ENCODE measurements around the gene CAMK1. TPM values are rescaled to one million over a fixed set of nuclear protein-coding genes. Genes with fewer than 3 reads are reported as not detected.

Gene CAMK1
- total RNA-seq, 1 donor from 2014 or later: 12.3 TPM

DNA sequence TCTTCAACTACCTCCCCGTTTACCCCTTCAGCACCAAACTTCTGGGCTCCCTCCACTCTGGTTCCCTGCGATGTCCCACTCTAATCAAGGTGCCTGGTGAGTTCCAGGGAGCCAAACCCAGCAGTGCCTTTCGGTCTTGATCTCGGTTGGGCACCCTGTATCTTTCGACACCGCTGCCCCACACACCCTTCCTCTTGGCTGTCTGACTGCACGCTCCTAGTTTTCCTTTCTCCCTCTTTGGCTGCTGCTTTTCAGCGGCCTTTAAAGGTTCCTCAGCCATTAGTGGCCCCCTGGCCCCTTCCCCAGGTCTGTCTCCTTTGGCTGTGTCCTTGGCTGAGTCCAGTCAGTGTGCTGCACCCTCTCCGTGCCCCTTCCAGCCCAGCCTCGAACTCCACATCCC lies 41.1 kb upstream of the CAMK1 start:
- Histone ChIP-seq H3K27me3 (ENCODE audit: low read depth) (no peaks in the 10 kb centered on the region), H3K27ac (replicated peaks) (peak overlapping the region; percentile 95), H3K36me3 (peaks cover 26% of the 10 kb centered on the region), H3K4me3 (peak overlapping the region; percentile 81), H3K9me3 (replicated peaks) (no peaks in the 10 kb centered on the region), H3K4me1 (peaks cover 20% of the 10 kb centered on the region)
- DNase-seq: no peak
- intact Hi-C loops (cut with micrococcal nuclease): no loop called here
- TF ChIP-seq CTCF (IDR thresholded peaks at IDR 0.05; ENCODE audit: borderline replicate concordance): no peak

- intact Hi-C loops (cut with micrococcal nuclease): no loop called here
- Histone ChIP-seq H3K4me1 (peaks cover 20% of the 10 kb centered on the region), H3K9me3 (replicated peaks) (no peaks in the 10 kb centered on the region), H3K36me3 (peaks cover 30% of the 10 kb centered on the region), H3K27me3 (ENCODE audit: low read depth) (no peaks in the 10 kb centered on the region), H3K27ac (replicated peaks) (peak overlapping the region; percentile 95), H3K4me3 (peak overlapping the region; percentile 81)
- no peak for TF ChIP-seq CTCF (IDR thresholded peaks at IDR 0.05; ENCODE audit: borderline replicate concordance)
- DNase-seq: no peak
Measured at GRCh38 chr3:9810433-9810770, 40.7 kb upstream of the CAMK1 start.

- Histone ChIP-seq H3K36me3 (peaks cover 36% of the 10 kb centered on the region), H3K27ac (replicated peaks) (peak within 1 kb of the TSS; percentile 95), H3K4me3 (peak within 1 kb of the TSS; percentile 81), H3K4me1 (peaks cover 20% of the 10 kb centered on the region), H3K9me3 (replicated peaks) (no peaks in the 10 kb centered on the region), H3K27me3 (ENCODE audit: low read depth) (no peaks in the 10 kb centered on the region)
- peak; percentile 15 for TF ChIP-seq CTCF (IDR thresholded peaks at IDR 0.05; ENCODE audit: borderline replicate concordance)
- peak; percentile 78 for DNase-seq
- intact Hi-C loops (cut with micrococcal nuclease): no loop called here
Measured at GRCh38 chr3:9809615-9810432, 40.1 kb upstream of the CAMK1 start, which contains the start of gene TTLL3. Gene TTLL3 (plus strand): TSS chr3:9810262. CDS start chr3:9810662, 400 bp downstream.

- H3K4me3 ChIP-seq: peak overlapping the region; percentile 81
- no peak for DNase-seq
- H3K27ac ChIP-seq (replicated peaks): peak overlapping the region; percentile 95
- no peaks in the 10 kb centered on the region for H3K9me3 ChIP-seq (replicated peaks)
- intact Hi-C loops (cut with micrococcal nuclease): no loop called here
- no peak for TF ChIP-seq CTCF (IDR thresholded peaks at IDR 0.05; ENCODE audit: borderline replicate concordance)
- peaks cover 42% of the 10 kb centered on the region for H3K36me3 ChIP-seq
- no peaks in the 10 kb centered on the region for H3K27me3 ChIP-seq (ENCODE audit: low read depth)
- peaks cover 20% of the 10 kb centered on the region for H3K4me1 ChIP-seq
Measured at GRCh38 chr3:9809239-9809614, 39.5 kb upstream of the CAMK1 start.

- no peaks in the 10 kb centered on the region for H3K27me3 ChIP-seq (ENCODE audit: low read depth)
- DNase-seq: no peak
- TF ChIP-seq CTCF (IDR thresholded peaks at IDR 0.05; ENCODE audit: borderline replicate concordance): no peak
- H3K36me3 ChIP-seq: peaks cover 45% of the 10 kb centered on the region
- no peaks in the 10 kb centered on the region for H3K9me3 ChIP-seq (replicated peaks)
- H3K27ac ChIP-seq (replicated peaks): peak overlapping the region; percentile 95
- intact Hi-C loops (cut with micrococcal nuclease): no loop called here
- H3K4me3 ChIP-seq: no peak overlapping the region
- peaks cover 26% of the 10 kb centered on the region for H3K4me1 ChIP-seq
Measured at GRCh38 chr3:9808345-9809037, 38.7 kb upstream of the CAMK1 start.
